ENCODE data around the gene SH3BP1. TPM values are rescaled to one million over a fixed set of nuclear protein-coding genes. Genes with fewer than 3 reads are reported as not detected.

SH3BP1 gene
- total RNA-seq, 1 donor from 2014 or later = 6.9 TPM

DNA sequence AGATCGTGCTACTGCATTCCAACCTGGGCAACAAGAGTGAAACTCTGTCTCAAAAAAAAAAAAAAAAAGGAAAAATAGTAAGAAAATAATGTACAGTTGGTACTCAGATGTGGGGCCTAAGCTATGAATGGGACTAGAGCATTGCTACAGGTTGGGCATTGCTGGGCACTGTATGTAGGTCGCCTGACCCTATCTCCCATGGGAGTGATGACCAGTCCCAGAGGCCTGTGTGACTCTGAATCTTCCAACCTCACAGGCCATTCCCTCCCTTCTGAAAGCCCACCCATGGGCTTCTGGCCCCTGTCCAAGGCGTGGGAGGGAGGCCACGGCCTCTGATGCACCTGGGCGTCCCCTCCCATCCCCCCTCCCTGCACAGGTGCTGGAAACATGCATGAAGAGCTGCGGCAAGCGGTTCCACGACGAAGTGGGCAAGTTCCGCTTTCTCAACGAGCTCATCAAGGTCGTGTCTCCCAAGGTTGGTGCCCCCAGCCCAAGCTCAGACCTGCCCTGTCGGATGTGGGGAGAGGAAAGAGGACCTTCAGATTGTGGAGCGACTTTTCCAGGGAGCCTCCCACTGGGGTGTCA, 21.3 kb upstream of the SH3BP1 start:
- Mint-ChIP-seq H3K4me3 (ENCODE audit: unreplicated experiment) (no peak overlapping the region), H3K27ac (ENCODE audit: unreplicated experiment) (no peak overlapping the region), H3K36me3 (ENCODE audit: unreplicated experiment) (peaks cover 5% of the 10 kb centered on the region), H3K4me1 (ENCODE audit: unreplicated experiment) (peaks cover 2% of the 10 kb centered on the region), H3K27me3 (ENCODE audit: unreplicated experiment) (no peaks in the 10 kb centered on the region), H3K9me3 (ENCODE audit: unreplicated experiment) (no peaks in the 10 kb centered on the region)
- no peak for DNase-seq (ENCODE audit: extremely low spot score, unreplicated experiment)
- TF ChIP-seq, protein P1, sequence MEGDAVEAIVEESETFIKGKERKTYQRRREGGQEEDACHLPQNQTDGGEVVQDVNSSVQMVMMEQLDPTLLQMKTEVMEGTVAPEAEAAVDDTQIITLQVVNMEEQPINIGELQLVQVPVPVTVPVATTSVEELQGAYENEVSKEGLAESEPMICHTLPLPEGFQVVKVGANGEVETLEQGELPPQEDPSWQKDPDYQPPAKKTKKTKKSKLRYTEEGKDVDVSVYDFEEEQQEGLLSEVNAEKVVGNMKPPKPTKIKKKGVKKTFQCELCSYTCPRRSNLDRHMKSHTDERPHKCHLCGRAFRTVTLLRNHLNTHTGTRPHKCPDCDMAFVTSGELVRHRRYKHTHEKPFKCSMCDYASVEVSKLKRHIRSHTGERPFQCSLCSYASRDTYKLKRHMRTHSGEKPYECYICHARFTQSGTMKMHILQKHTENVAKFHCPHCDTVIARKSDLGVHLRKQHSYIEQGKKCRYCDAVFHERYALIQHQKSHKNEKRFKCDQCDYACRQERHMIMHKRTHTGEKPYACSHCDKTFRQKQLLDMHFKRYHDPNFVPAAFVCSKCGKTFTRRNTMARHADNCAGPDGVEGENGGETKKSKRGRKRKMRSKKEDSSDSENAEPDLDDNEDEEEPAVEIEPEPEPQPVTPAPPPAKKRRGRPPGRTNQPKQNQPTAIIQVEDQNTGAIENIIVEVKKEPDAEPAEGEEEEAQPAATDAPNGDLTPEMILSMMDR (IDR thresholded peaks at IDR 0.05) = no peak

DNA sequence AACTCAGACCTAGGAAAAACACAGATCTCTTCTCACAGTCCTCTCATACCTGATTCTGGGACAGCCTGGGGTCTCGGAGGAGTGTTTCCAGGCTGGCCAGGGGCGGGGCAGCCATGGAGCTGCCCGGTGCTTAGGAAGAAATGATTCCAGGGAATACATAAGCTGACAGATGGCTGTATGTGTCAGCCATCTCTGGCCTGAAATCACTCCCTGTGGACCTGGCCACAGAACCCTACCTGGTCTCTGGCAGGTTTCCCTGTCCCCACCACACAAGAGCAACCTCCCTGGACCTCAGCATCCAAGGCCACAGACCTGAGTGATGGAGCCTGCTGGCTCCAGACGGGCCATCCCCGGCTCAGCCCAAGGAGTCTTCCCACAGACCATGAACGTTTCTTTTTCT, 20.8 kb upstream of the SH3BP1 start:
- Mint-ChIP-seq H3K9me3 (ENCODE audit: unreplicated experiment) (no peaks in the 10 kb centered on the region), H3K27me3 (ENCODE audit: unreplicated experiment) (no peaks in the 10 kb centered on the region), H3K36me3 (ENCODE audit: unreplicated experiment) (peaks cover 7% of the 10 kb centered on the region), H3K27ac (ENCODE audit: unreplicated experiment) (no peak overlapping the region), H3K4me1 (ENCODE audit: unreplicated experiment) (peaks cover 2% of the 10 kb centered on the region), H3K4me3 (ENCODE audit: unreplicated experiment) (no peak overlapping the region)
- TF ChIP-seq, protein P1 (IDR thresholded peaks at IDR 0.05) = no peak
- no peak for DNase-seq (ENCODE audit: extremely low spot score, unreplicated experiment)

GRCh38 chr22:37619991-37620390, 19.5 kb upstream of the SH3BP1 start:
- no peak overlapping the region for H3K4me3 Mint-ChIP-seq (ENCODE audit: unreplicated experiment)
- no peak overlapping the region for H3K27ac Mint-ChIP-seq (ENCODE audit: unreplicated experiment)
- H3K36me3 Mint-ChIP-seq (ENCODE audit: unreplicated experiment) = peaks cover 8% of the 10 kb centered on the region
- peaks cover 3% of the 10 kb centered on the region for H3K4me1 Mint-ChIP-seq (ENCODE audit: unreplicated experiment)
- DNase-seq (ENCODE audit: extremely low spot score, unreplicated experiment) = no peak
- no peaks in the 10 kb centered on the region for H3K27me3 Mint-ChIP-seq (ENCODE audit: unreplicated experiment)
- TF ChIP-seq, protein P1 (IDR thresholded peaks at IDR 0.05) = no peak
- no peaks in the 10 kb centered on the region for H3K9me3 Mint-ChIP-seq (ENCODE audit: unreplicated experiment)

GRCh38 chr22:37621352-37621860, 18.1 kb upstream of the SH3BP1 start:
- Mint-ChIP-seq H3K36me3 (ENCODE audit: unreplicated experiment) (peaks cover 8% of the 10 kb centered on the region), H3K9me3 (ENCODE audit: unreplicated experiment) (no peaks in the 10 kb centered on the region), H3K4me3 (ENCODE audit: unreplicated experiment) (no peak overlapping the region), H3K27ac (ENCODE audit: unreplicated experiment) (no peak overlapping the region), H3K27me3 (ENCODE audit: unreplicated experiment) (no peaks in the 10 kb centered on the region), H3K4me1 (ENCODE audit: unreplicated experiment) (peaks cover 7% of the 10 kb centered on the region)
- TF ChIP-seq, protein P1 (IDR thresholded peaks at IDR 0.05) = no peak
- DNase-seq (ENCODE audit: extremely low spot score, unreplicated experiment) = no peak

GRCh38 chr22:37623075-37624016, 16.1 kb upstream of the SH3BP1 start:
- peaks cover 2% of the 10 kb centered on the region for H3K36me3 Mint-ChIP-seq (ENCODE audit: unreplicated experiment)
- H3K27ac Mint-ChIP-seq (ENCODE audit: unreplicated experiment) = no peak overlapping the region
- TF ChIP-seq, protein P1 (IDR thresholded peaks at IDR 0.05) = peak; percentile 86
- H3K4me3 Mint-ChIP-seq (ENCODE audit: unreplicated experiment) = no peak overlapping the region
- no peaks in the 10 kb centered on the region for H3K27me3 Mint-ChIP-seq (ENCODE audit: unreplicated experiment)
- peak; percentile 90 for DNase-seq (ENCODE audit: extremely low spot score, unreplicated experiment)
- H3K9me3 Mint-ChIP-seq (ENCODE audit: unreplicated experiment) = no peaks in the 10 kb centered on the region
- peaks cover 7% of the 10 kb centered on the region for H3K4me1 Mint-ChIP-seq (ENCODE audit: unreplicated experiment)

All from osteocyte (in vitro differentiated cells).